Astrocyte of the hippocampus (primary cell): Measurements from ENCODE around the gene UPK2.

ENCODE experiments used
- DNase-seq: peaks from one replicate; pipeline ENCODE4 v3.0.0; 2011; ENCODE audit warnings: low read depth, low spot score

The UPK2 gene

DNA sequence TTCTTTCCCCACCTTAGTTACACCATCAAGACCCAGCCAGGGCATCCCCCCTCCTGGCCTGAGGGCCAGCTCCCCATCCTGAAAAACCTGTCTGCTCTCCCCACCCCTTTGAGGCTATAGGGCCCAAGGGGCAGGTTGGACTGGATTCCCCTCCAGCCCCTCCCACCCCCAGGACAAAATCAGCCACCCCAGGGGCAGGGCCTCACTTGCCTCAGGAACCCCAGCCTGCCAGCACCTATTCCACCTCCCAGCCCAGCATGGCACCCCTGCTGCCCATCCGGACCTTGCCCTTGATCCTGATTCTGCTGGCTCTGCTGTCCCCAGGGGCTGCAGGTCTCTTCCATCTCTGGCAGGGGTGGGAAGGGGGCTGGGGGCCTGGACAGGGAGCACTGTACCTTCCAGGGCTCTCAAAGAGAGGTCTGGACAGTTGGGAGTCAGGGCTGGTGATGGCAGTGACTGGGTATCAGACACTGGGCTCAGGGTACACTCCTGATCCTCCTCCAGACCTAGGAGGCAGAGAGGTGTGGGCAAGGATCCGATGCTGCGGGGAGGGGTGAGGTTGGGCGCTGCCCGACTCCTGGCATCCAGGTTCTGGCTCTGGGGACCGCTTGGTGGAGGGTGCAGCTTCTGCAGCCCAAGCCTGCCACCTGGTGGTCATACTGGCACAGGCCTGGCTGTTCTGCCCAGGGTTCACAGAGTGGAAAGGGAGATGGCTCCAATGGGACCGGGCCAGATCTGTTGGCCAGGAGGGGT lies at the start of gene UPK2:
UPK2 (plus strand) TSS at position 205 of the 753 bp plus-strand sequence; CDS start at position 258, 53 bp downstream.
- peak; percentile 93 for DNase-seq

DNA sequence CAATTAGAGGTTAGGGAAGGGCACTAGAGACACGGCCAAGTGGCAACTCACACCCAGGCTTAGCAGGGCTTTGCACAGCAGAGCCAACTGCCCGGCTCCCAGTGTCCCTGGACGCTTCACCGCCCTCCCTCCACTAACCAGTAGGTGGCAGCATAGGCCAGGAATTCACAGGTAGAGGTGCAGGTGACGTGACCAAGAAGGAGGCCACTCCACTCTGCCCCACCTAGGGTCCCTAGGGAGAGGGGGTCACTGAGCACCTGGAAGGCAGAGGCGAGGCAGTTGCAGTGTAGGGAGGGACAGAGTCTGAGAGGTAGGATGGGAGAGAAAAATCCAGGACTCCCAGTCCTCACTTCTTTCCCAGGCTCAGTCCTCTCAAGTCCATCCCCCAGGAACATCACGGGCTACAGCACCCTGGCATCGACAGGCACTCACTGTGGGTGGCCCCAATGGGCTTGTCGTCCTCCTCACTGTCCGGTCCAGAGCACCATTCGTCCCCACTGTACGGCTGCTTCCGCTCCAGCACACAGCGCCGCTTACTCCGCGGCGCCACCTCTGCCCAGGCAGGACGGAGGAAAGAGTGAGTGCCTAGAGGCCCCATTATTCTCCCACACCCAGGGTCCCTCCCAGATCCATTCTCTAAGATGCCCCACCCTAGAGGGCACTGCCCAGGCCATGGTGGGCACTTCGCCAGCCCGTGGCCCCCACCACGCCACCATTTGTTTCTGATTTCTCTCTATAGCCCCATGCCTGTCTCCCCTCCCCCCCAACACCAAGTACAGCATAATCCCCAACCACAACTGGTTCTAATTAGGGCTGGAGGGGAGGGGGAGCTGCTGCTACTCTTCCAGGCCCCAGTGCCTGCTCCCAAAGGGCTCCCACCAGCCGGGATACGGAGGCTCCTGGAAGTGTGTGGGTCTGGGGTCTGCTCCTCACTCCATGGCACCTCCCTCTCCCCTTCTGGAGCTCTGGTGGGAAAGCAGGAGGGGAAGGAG lies 48.8 kb upstream of the UPK2 start:
- DNase-seq = peak; percentile 89

DNA sequence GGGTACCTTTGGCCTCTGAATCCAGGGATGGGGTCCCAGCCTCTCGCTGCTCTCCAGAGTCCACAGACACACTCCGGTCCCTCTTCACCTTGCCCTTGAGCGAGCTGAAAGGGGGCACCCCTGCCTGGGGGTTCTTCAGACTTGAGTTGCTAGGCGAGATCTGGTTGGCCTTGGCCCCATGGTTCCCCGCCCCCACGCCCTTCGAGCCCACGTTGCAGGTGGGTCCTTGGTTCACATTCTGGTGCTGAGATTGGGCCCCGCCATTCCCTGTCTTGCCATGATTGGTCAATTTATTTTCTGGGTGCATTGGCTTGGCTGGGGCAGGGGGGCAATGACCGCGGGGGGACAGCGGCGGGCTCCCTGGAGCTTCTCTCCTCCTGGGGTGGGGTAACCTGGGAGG lies 47.8 kb upstream of the UPK2 start:
- DNase-seq = no peak

DNA sequence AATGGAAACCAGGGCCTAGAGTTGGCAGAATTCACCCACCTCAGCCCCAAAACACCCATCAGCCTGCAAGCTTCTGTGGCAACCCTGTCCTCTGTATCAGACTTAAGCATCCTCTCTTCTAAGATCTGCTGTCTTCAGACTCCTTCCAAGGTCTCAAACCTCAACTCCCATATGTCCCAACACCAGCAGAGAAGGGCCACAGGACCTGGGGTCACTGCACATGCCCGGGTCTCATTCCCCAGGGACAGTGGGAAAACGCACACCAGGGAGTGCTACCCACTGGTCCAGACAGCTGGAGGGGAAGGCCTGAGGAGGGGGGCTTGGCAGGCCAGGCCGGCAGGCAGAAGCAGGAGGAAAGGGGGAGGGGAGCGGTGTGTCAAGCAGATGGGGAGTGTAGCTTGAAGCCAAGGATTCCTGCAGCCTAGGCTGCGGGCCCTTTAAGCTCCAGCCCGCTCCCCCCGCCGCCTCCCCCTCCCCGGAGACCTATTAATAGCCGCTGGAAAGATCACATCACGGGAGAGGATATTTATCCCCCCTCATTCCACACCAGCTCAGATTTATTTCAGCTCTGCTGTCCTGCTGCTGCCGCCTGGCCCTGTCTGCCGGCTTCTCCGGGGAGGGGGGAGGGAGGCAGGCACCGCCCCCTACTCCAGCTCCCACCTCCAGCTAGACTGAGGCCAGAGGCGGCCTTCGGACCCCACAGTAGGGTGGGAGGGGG lies 47.0 kb upstream of the UPK2 start:
- DNase-seq = peak; percentile 94

DNA sequence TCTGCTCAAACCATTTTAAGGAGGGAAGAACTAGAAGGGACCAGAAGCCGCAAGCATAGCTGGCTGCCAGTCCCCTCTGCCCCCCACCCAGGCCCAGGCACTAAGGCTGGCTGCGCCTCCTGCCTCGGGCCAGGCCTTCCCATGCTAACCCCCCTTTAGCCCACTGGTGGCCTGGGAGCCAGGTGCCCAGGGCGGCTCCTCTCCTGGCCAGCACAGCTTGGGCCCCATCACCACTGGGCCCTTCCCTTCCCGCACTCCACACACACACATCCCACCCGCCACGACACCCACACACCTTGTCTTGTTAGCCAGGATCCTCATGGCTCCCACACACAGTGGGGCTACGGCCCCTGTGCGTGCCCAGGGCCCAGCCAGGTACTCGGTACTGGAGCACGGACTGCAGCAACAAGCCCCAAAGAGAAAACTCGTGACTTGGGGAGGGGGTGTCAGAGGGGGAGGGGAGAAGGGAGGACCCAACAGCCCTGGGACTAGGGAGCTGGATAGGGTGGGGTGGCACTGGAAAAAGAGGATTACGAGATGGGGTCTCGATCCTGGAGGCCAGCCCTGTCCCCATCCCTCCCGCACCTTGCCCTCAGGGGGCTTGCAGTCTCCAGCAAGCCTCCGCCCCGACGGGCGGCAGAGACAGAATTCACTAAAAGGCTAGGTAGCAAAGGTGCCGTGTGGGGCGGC lies 46.3 kb upstream of the UPK2 start:
- no peak for DNase-seq

DNA sequence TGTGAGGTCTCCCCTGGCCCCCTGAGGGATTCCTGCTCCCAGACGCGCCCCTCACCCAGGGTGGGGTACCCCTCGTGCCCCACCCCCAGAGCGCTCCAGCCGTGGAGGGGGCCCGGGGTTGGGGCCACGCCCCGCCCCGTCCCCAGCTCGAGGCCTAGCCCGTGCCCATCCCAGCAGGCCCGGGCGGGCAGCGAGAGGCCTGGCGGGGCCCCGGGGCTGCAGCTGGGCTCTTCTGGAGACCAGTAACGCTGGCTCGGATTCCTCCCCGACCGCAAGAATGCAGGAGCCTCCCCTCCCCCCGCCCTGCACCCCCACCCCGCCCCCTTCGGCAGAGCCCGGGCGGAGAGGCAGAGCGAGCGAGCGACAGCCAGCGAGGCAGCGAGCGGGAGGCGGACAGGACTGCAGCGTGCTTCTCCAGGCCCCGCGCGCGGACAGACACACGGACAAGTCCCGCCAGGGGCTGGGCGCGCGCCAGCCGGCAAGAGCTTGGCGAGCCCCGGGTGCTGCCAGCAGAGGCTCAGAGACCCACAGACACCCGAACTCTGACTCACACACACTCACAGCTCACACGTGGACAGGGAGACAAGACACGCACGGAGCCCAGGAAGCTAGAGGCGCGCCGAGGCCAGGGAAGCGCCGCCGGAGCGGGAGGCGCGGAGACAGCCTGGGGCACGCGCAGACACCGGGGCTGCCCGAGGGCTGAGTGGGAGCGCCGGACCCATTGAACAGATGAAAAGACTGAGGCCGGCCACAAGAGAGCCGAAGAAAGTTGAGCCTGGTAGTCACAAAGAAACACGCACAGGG lies 45.6 kb upstream of the UPK2 start:
- DNase-seq = peak; percentile 94

DNA sequence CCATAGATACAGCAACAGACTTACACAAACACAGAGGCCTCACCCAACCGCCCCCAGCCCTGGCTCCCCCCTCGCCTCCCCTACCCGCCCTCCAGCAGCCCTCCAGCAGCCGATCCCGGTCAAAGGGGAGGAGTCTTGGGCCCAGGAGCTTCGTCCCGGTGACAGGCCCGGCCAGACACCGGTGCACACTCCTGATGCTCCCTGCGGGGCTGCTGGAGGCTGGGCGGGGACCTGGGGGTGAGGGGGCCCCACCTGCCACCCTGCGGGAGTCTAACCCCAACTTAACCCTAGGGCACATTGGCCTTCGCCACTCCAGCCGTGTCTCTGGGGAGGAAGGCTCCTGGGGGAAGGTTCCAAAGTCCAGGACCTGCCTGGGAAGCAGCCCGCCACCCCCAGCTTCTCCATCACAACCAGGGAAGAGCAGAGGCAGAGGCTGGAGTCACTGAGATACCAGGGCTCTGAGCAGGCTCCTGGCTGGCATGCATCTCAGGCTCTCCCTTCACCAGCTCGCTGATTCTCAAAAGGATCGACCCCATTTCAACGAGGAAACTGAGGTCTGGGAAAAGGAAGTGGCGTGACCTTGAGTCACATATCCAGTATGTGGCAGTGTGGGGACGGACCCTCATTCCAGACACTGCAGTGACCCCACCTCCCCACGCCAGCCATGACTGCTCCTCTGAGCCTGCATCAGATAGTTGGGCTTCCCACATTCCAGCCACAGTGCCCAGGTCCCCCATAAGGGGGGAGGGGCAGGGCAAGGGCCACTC lies 44.8 kb upstream of the UPK2 start:
- peak; percentile 64 for DNase-seq

DNA sequence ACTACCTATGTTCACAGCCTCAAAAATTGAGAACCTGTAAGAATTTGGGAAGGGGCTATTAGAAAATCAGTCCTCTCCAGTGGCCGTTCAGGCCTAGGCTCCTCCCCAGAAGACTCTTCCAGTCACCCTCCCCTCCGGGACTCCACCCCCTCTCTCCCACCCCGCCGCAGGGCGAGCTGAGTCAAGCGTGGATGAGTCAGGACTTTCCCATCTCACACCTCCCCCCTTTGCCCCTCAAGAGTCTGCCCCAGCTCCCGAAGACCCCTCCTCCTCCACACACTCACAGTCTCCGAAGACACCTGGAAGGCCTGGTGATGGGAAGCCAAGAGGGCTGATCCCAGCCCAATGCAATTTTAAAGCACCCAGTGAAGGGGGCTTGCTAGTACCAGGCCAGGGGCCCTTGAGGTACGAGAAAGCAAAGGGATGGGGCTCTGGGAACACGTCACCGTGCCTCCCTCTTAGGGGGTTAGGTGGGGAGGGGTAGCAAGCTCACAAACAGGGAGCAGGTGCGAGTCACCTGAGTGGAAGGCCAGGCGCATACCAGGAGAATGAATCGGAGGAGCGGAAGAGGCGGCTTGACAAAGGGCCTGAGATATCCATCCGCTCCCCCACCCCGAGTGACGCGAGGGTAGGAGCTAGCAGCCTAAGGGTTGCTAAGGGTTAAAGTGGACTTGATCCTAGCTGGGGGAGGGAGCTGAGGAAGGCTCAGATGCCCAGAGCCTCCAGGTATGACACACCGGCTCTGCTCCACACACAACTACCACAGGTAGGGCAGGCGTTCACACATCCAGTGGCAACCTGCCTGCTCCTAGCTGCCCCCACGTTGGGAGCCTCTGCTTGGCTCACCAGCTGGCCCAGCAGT lies 44.0 kb upstream of the UPK2 start:
- peak; percentile 96 for DNase-seq

DNA sequence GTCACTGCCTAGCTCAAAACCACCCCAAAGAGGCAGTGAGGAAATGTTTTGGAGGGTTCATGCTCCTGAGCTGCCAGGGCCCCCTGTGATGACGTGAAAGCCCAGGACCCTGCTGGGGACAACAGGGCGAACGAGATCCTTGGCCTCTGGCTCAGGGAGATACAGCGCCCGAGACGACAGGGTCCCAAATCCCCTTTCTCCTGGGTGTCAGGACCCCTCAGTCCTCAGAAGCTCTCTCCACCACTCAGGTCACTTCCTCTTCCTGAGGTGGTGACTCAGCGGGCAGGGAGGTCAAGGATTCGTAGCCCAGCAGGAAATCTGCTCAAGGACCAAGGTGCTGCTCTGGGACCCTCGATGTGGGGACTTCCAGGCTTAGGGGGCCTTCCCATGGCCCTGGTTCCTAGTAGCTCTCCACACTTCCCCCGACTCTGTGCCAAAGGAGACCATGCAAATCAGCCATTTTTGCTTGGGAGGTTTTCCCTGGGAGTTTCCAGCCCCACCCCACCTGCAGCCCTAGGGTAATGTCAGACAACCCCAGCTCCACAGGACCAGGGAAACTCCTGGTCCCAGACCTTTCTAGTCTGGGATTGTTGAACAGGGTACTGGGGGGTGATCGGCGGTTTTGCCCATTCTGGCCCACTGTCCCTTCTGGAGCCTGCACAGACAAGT lies 43.2 kb upstream of the UPK2 start:
- DNase-seq = peak; percentile 47

DNA sequence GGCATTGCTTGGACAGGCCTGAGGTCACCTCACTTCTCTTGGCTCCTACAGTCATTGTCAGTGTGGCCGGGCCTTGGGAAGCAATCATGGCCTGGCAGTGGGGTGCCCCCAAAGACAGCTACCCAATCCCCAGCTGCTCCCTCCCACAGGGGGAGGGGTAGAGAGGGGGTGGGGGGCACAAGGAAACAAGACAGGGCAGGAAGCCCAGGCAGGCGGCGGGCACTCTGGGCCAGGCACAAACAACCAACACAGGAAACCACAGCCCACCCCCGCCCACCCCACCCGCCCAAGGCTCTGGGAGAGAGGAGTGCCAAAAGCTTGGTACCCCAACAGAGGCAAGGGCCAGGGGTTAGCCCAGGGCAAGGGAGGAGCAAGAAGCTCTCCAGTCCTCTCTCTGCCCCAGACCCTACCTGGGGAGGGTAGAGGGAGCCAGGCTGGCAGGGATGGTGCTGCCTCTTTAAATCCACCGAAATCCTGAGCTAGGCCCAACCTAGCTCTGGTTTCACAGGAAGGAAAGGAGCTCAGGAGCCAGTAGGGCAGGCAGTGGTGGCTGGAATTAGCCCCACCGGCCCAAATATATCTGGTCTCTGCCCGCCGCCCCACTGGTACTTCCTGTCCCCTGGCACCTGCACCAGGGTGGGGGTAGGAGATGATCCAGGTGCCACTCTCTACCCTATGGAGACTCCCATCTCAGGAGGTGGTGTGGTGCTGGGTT lies 42.5 kb upstream of the UPK2 start:
- DNase-seq = peak; percentile 41

DNA sequence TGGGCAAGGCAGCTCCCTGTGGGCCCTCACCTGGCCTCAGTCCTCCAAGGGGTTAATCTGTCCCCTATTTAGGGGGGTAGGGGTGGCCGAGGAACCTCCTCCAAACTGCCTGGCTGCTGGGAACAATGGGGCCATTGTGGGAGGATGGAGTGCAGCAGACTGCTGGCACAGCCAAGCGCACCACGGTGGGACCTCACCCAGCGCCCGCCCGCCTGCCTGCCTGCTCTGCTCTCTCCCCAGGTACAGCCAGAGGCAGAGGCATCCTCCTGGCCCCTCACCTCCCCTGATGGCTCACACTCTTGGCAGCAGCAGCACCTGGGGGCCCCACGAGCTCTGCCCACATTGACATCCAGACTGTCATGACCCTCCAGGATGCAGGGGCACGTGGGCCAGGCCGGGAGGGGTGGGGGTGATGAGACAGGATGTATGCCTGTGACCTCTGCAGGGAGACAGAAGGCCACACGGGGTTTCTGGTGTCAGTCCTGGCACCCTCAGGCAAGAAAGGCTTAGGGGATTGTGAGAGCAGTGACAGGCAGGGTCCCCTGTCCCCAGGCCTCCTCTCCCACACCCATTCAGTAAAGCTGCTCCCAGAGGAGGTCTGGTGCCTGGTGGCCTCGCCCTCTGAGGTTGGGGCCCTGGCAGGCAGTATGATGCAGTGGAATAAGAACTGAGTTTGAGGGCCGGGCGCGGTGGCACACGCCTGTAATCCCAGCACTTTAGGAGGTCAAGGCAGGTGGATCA lies 41.8 kb upstream of the UPK2 start:
- peak; percentile 77 for DNase-seq

DNA sequence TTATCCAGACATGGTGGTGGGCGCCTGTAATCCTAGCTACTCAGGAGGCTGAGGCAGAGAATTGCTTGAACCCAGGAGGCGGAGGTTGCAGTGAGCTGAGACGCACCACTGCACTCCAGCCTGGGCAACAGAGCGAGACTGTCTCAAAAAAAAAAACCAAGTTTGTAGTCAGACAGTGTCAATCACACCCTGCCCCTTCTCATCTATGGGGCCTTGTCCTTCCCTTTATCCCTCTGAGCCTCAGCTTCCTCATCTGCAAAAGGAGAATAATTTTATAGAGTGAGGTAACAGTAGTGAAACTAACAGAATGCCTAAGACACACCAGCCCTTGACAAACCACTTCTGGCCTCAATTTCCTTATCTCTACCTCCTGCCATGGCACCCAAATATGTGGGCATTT lies 41.1 kb upstream of the UPK2 start:
- no peak for DNase-seq

DNA sequence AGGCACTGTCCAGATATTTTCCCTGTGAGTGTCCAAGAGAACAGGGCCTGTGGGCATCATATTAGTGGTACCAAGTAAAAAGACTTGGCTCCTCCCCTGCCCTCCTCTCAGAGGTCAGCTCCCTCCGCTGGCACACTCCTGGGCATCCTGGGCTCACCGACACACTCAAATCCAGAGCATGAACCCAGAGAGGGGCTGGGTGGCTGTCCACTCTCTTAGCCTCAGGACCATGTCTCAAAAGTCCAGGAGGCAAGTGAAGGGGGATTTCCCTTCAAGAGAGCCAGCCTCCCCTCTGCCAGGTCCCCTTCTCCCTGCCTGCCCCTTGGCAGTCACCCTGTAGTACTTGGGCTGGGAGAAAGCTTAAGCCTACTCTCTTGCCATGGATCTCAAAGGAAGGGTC lies 40.7 kb upstream of the UPK2 start:
- no peak for DNase-seq

DNA sequence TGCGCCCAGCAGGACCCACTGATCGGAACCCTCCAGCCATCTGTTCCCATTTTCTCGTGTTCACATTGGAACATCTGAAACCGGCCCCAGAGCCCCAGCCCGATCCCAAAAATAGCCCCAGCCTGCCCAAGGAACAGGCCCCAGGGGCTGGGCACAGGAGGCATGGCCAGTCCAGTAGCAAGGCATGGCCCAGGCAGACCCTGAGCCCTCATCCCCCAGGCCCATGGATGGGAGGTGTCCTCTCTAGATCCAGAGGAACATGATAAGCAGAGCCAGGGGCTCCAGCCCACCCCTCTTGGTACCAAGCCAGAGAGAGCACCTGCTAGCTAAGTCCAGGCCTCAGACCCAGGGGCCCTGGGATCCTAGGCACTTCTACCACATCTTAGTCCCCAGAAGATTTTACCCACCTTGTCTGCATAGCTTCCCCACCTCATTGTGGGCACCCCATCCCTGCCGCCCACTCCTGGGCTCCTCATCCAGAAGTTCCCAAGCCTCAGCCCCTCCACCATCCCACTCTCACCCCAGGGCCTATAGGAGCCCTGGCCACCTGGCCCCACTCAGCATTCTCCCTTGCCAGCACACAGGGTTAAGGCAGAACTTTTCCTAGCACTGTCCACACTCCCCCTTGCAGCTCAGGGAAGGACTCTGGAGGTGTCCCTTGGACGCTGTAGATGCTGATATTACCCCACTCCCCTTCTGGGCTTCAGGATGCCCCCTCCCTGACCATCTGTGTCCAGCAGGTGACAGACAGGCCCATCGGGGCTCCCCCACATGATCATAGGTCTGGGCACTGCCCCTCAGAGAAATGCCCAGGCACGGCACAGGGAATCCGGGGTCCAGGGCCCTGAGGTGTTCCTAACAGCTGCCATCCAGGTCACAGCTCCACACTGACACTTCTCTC lies 39.9 kb upstream of the UPK2 start:
- no peak for DNase-seq

DNA sequence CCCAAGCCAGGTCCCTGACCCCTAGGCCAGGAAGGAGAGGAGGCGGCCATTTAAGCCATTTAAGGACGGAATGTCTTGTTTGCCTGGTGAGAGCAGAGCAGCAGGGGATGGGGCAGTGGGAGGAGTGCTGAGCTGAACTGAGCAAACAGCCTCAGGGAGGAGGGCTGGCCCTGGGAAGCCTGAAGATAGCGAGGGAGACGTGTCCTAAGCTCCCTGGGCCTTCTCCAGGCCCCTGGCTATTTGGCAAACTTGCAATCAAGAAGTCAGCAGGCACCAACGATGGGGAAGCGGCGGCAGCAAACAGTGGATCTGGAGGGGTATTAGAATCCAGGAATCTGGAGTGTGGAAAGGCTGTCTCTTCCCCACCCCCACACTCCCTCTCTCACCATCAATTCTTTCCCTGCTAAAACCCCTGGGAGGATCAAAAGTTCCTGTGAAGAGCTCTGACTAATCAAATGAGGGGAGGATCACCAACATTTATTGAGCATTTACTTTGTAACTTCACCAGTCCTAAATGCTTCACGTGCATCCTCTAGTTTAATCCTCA lies 39.2 kb upstream of the UPK2 start:
- DNase-seq = peak; percentile 70
